ENCODE data around the gene SLC6A4.

The SLC6A4 gene

DNA sequence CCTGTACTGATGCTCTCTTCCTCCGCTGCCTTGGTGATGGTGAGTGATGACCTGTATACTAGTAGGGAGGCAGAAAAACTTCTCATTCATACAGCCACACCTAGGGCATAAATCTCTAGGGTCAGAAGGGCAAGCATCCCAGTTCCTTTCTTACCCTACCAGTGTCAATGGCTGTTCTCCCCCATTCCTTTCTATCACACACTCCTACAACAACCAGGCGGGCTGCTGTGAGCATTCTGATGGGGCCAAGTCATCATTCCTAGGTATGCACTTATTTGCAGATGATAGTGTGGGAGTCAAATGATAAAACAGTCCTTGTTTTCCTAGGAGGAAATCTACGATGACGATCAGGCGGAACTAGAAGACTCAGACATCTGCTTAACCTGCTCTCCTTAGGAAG, 14.0 kb upstream of the SLC6A4 start:
- DNase-seq (no peak), ATAC-seq (replicated peaks) (no peak)
- Mint-ChIP-seq H3K27ac (no peak overlapping the region), H3K9me3 (no peaks in the 10 kb centered on the region), H3K4me1 (ENCODE audit: low read depth in 2 of 2) (peaks cover 0 to 2% of the 10 kb centered on the region in 2 donors), H3K4me3 (no peak overlapping the region), H3K27me3 (no peaks in the 10 kb centered on the region), H3K36me3 (ENCODE audit: insufficient read depth) (peaks cover 38% of the 10 kb centered on the region)

DNA sequence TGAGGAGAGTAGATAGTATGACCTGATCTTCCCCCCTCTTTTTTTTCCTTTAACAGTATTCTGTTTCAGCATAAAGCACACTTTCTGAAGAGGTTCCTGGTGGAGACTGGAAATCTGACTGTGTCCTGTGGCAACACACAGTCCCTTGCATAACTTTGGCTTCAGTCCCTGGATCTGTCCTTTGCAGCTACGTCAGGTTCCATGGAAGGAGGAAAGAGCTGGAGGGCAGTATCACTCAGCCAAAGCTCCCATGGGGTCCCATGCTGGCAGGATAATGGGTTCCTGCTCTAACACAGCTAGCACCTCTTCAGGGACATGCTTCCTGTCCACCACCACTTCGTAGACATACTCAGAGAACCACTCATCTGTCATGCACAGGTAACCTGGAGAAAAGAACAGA, 13.3 kb upstream of the SLC6A4 start:
- H3K27ac Mint-ChIP-seq: no peak overlapping the region
- no peak overlapping the region for H3K4me3 Mint-ChIP-seq
- no peak for DNase-seq
- peaks cover 33% of the 10 kb centered on the region for H3K36me3 Mint-ChIP-seq (ENCODE audit: insufficient read depth)
- no peaks in the 10 kb centered on the region for H3K27me3 Mint-ChIP-seq
- ATAC-seq (replicated peaks): no peak
- H3K9me3 Mint-ChIP-seq: no peaks in the 10 kb centered on the region
- H3K4me1 Mint-ChIP-seq (ENCODE audit: low read depth in 2 of 2): peaks cover 0 to 2% of the 10 kb centered on the region in 2 donors

DNA sequence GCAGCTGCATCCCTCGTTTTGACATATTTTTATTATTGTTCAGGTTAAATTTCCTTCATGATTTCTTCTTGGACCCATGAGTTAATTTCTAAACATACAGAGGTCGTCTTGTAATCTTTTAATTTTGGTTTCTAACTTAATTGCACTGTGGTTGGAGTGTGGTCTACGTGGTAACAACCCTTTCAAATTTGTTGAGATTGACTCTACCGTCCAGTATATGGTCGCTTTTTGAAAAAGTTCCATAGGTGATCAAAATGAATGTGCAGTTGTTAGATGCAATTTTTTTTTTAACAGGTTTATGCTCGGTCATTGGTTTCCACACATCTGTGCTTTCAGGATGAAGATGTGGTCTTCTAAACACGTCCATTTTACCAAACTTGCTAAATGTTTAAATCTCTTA, 11.0 kb upstream of the SLC6A4 start:
- DNase-seq (no peak), ATAC-seq (replicated peaks) (no peak)
- no peaks in the 10 kb centered on the region for H3K9me3 Mint-ChIP-seq
- H3K27ac Mint-ChIP-seq: peak overlapping the region in 1 of 2 donors; percentile 30
- peaks cover 20% of the 10 kb centered on the region for H3K36me3 Mint-ChIP-seq (ENCODE audit: insufficient read depth)
- no peak overlapping the region for H3K4me3 Mint-ChIP-seq
- H3K4me1 Mint-ChIP-seq (ENCODE audit: low read depth in 2 of 2): no peaks in the 10 kb centered on the region
- no peaks in the 10 kb centered on the region for H3K27me3 Mint-ChIP-seq

DNA sequence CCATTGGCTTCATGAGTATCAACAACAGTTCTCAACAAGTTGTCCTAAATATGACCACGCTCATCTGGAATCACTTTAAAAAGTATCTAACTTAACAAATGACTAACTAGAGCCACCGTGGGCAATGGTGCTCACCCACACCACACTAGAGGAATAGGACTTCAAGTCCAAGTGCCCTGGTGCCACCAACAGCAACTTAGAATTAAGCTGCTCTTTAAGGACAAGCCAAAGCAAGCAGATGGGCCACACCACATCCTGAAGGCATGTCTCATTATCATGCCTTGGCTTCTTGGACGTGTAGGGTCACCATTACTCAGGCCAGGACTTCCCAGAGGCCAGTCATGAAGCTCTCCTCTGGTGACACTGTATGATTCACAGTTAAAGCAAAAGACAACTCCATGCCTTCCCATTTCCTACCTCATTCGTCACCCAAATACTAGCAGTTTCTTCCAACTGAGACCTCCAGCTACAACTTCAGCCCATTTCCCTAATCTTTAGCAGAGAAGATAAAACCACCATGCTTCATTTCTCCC, 9.4 kb upstream of the SLC6A4 start:
- Mint-ChIP-seq H3K4me1 (ENCODE audit: low read depth in 2 of 2) (no peaks in the 10 kb centered on the region), H3K4me3 (no peak overlapping the region), H3K27me3 (no peaks in the 10 kb centered on the region), H3K27ac (no peak overlapping the region), H3K36me3 (ENCODE audit: insufficient read depth) (peaks cover 12% of the 10 kb centered on the region), H3K9me3 (no peaks in the 10 kb centered on the region)
- no peak for DNase-seq
- ATAC-seq (replicated peaks): no peak

DNA sequence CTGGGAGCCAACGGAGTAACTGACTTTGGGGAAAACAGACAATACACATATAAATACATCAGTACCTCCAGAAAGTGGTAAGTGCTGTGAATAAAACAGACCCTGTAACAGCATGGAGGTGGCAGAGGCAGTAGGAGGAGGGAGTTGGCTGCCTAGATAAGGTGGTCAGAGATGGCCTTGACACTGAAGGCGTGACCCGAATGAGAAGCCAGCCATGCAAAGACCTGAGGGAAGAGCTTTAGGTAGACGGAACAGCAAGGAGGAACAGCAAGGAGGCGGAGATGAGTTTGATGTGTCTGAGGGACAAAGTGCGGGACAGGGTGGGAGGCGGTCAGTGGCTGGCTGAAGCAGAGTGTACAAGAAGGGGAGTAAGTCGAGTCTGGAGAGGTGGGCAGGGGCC, 8.1 kb upstream of the SLC6A4 start:
- Mint-ChIP-seq H3K27ac (peak overlapping the region in 1 of 2 donors; percentile 6), H3K9me3 (no peaks in the 10 kb centered on the region), H3K4me1 (ENCODE audit: low read depth in 2 of 2) (peaks cover 3 to 5% of the 10 kb centered on the region in 2 donors), H3K27me3 (peaks cover 3 to 9% of the 10 kb centered on the region in 2 donors), H3K36me3 (ENCODE audit: insufficient read depth) (peaks cover 6% of the 10 kb centered on the region), H3K4me3 (no peak overlapping the region)
- DNase-seq (no peak), ATAC-seq (replicated peaks) (no peak)

DNA sequence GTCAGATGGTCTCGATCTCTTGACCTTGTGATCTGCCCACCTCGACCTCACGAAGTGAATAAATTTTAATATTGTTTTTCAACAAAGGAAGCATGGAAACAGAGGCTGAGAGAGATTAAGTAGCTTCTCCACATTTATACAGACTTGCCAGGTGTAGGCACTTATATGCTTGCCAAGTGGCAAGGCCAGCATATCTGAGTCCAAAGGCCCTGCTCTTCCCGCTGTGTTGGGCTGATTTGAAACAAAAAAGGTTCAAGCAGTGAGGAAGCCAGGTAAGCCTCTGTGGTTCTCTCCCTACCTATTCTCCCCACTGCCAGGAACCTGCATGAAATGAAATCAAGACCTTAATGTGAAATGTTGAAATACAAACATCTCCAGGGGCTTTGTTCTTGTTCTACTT, 7.5 kb upstream of the SLC6A4 start:
- H3K27me3 Mint-ChIP-seq: peaks cover 9 to 14% of the 10 kb centered on the region in 2 donors
- ATAC-seq (replicated peaks): no peak
- DNase-seq: no peak
- peaks cover under 1% of the 10 kb centered on the region for H3K36me3 Mint-ChIP-seq (ENCODE audit: insufficient read depth)
- no peaks in the 10 kb centered on the region for H3K9me3 Mint-ChIP-seq
- H3K4me1 Mint-ChIP-seq (ENCODE audit: low read depth in 2 of 2): peaks cover 5 to 8% of the 10 kb centered on the region in 2 donors
- no peak overlapping the region for H3K4me3 Mint-ChIP-seq
- no peak overlapping the region for H3K27ac Mint-ChIP-seq

DNA sequence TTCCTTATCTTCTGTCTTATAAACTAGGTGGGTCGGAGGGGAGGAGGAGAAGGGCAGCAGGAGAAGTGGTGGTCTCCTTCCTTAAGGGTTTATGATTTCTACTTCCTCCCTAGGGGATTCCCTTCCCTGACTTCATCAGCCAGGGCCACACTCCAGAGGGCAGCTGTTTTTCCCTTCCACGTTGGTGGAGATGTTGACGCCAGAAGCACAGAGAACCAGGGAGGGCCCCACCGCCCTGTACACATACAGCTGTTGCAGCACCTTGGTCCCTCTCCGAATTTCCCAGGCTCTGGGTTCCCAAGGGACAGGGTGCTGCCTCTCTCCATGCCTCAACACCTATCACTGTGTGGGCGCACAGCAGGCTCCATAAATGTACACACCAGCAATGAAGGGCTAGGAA, 5.6 kb upstream of the SLC6A4 start:
- Mint-ChIP-seq H3K27ac (no peak overlapping the region), H3K4me3 (no peak overlapping the region), H3K9me3 (no peaks in the 10 kb centered on the region), H3K4me1 (ENCODE audit: low read depth in 2 of 2) (peaks cover 7 to 17% of the 10 kb centered on the region in 2 donors), H3K36me3 (ENCODE audit: insufficient read depth) (no peaks in the 10 kb centered on the region), H3K27me3 (peaks cover 21 to 34% of the 10 kb centered on the region in 2 donors)
- ATAC-seq (replicated peaks) (no peak), DNase-seq (no peak)

DNA sequence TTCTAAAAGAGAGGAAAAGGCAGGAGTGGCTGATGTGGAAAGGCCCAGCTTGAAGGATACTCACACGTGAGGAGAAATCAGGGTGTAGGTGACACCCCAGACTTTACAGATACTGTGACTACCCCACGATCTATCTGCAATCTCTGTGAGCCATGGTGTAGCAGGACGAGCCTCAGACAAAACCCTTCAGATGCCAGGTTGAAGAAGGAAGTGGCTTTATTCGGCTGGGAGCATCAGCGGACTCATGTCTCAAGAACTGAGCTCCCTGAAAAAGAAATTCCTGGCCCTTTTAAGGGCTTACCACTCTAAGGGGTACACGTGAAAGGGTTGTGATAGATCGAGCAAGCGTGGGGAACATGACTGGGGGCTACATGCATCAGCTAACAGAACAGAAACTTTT, 4.7 kb upstream of the SLC6A4 start:
- Mint-ChIP-seq H3K27ac (no peak overlapping the region), H3K9me3 (no peaks in the 10 kb centered on the region), H3K36me3 (ENCODE audit: insufficient read depth) (no peaks in the 10 kb centered on the region), H3K27me3 (peaks cover 26 to 41% of the 10 kb centered on the region in 2 donors), H3K4me3 (no peak overlapping the region), H3K4me1 (ENCODE audit: low read depth in 2 of 2) (peaks cover 8 to 20% of the 10 kb centered on the region in 2 donors)
- no peak for ATAC-seq (replicated peaks)
- DNase-seq: no peak

DNA sequence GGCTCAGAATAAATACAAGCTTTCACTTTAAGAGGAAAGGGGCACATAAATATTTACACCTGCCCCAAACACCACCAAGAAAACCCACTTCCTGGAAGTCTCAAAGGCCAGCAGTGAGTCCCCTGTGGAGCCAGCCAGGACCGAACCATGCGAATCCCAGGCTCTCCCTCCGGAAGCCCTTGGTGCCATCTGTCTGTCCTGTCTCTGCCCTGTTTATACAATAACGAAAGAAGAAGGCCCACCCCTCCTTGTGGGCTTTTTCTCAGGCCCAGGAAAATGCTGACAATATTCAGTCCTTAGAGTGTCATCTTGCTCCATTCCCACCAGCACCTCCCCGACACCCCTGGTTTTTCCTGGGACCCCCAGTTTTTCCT, 3.6 kb upstream of the SLC6A4 start:
- Mint-ChIP-seq H3K27me3 (peaks cover 37 to 52% of the 10 kb centered on the region in 2 donors), H3K4me1 (ENCODE audit: low read depth in 2 of 2) (peaks cover 13 to 26% of the 10 kb centered on the region in 2 donors), H3K36me3 (ENCODE audit: insufficient read depth) (no peaks in the 10 kb centered on the region), H3K4me3 (no peak overlapping the region), H3K27ac (peak overlapping the region in 1 of 2 donors; percentile 36), H3K9me3 (no peaks in the 10 kb centered on the region)
- DNase-seq (no peak), ATAC-seq (replicated peaks) (no peak)

DNA sequence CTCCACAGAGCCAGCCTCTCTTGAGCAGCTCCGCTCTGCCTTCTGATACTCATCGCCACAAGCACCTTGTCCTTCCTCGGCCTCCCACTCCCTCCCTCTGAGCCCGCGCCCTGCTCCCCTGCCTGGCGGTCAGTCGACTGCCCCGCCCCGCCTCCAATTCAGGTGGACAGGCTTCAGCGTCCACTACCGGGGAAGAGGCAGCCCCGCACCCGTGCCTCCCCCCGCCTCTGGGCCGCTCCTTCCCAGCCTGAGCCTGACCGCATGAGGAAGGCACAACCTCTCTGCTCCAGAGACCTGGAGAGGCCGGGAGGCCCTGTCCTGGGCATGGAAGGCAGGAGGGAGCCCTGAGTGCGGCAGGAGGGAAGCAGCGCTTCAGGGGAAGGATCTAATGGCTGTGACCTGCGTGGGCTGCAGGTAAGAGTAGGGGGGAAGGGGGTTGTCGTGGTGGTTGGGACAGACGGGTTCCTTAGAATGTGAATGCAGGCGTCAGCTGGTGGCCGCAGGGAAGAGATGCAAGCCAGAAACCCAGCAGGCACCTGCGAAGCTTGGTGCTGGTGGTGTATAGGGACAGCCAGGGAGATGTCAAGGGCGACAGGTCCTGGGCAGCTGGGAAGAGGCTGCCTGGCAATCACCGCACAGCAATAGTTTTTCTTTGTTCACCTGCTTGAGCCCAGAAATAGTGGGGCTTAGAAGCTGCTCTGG, 3.0 kb upstream of the SLC6A4 start:
- Mint-ChIP-seq H3K4me3 (peak overlapping the region in 1 of 2 donors; percentile 7), H3K27ac (peak overlapping the region in 1 of 2 donors; percentile 36), H3K36me3 (ENCODE audit: insufficient read depth) (no peaks in the 10 kb centered on the region), H3K4me1 (ENCODE audit: low read depth in 2 of 2) (peaks cover 13 to 26% of the 10 kb centered on the region in 2 donors), H3K27me3 (peaks cover 42 to 58% of the 10 kb centered on the region in 2 donors), H3K9me3 (no peaks in the 10 kb centered on the region)
- ATAC-seq (replicated peaks) (no peak), DNase-seq (no peak)

DNA sequence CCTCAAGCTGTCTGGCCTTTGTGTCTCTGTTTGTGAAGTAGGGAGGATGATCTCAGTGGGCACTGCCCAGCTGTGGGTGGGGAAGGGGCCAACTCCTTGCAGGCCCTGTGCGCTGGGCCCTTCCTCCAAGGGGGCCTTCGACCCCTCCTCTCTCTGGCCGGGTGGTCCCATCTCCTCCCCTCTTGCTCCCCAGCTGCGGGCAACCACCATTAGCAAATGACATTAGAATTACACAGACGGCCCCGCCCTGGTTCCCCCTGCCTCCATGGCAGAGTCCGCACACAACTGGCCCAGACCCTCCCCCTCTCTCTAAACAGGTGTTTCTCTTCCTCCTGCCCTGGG, 2.5 kb upstream of the SLC6A4 start:
- Mint-ChIP-seq H3K9me3 (no peaks in the 10 kb centered on the region), H3K27me3 (peaks cover 48 to 63% of the 10 kb centered on the region in 2 donors), H3K4me1 (ENCODE audit: low read depth in 2 of 2) (peaks cover 13 to 26% of the 10 kb centered on the region in 2 donors), H3K4me3 (peak overlapping the region in 1 of 2 donors; percentile 7), H3K36me3 (ENCODE audit: insufficient read depth) (no peaks in the 10 kb centered on the region), H3K27ac (no peak overlapping the region)
- DNase-seq: no peak
- no peak for ATAC-seq (replicated peaks)

DNA sequence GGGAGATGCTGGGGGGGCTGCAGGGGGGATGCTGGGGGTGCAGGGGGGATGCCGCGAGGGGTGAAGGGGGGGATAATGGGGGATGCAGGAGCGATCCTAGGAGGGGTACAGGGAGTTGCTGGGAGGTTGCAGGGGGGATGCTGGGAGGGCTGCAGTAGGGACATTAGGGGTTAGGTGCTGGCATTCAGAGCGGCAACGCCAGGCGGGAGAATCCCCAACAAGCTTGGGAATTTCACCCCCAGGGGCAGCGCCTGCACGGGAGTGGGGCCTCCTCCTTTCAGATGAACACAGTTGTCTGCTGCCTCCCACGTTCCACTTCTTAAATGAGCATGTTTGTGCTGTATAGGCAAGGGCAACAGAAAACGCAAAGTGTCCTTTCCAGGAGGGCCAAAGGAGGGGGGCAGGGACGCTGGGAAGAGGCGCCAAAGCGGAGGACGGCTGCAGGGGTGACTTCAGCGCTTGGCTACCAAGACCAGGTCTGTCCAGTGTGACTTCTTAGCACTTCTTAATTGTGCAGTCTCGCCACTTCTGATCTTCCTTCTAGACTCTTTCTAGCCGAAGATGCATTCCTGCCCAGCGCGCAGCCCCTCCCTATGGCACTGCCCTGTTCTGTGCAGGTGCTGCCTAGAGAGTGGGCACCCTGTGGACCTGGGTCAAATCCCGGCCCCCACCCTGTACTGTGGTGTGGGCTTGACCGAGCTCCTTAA, 2.0 kb upstream of the SLC6A4 start:
- H3K9me3 Mint-ChIP-seq: no peaks in the 10 kb centered on the region
- ATAC-seq (replicated peaks) (no peak), DNase-seq (no peak)
- H3K4me3 Mint-ChIP-seq: peak overlapping the region in 1 of 2 donors; percentile 7
- H3K27me3 Mint-ChIP-seq: peaks cover 53 to 69% of the 10 kb centered on the region in 2 donors
- peaks cover 13 to 26% of the 10 kb centered on the region in 2 donors for H3K4me1 Mint-ChIP-seq (ENCODE audit: low read depth in 2 of 2)
- no peaks in the 10 kb centered on the region for H3K36me3 Mint-ChIP-seq (ENCODE audit: insufficient read depth)
- H3K27ac Mint-ChIP-seq: no peak overlapping the region

DNA sequence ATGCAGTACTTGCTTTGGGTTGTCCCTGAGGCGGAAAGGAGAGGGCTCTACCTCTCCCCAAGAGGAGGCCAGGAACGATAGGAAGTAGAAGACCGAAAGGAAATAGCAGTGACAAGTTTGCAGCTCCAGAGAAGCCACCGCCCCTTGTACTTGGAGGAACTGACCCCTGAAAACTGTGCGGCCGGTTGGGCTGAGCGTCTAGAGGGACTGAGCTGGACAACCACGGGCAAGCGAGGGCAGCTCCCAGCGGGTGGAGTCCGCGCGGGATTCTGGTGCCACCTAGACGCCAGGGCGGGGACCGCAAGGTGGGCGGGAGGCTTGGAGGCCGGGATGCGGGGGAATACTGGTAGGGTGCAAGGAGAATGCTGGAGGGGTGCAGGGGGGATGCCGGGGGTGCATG, 1.3 kb upstream of the SLC6A4 start:
- no peak for ATAC-seq (replicated peaks)
- peaks cover 13 to 26% of the 10 kb centered on the region in 2 donors for H3K4me1 Mint-ChIP-seq (ENCODE audit: low read depth in 2 of 2)
- H3K9me3 Mint-ChIP-seq: no peaks in the 10 kb centered on the region
- no peak overlapping the region for H3K27ac Mint-ChIP-seq
- DNase-seq: no peak
- H3K4me3 Mint-ChIP-seq: peak overlapping the region; percentile 73 to 74
- H3K36me3 Mint-ChIP-seq (ENCODE audit: insufficient read depth): no peaks in the 10 kb centered on the region
- H3K27me3 Mint-ChIP-seq: peaks cover 60 to 75% of the 10 kb centered on the region in 2 donors

DNA sequence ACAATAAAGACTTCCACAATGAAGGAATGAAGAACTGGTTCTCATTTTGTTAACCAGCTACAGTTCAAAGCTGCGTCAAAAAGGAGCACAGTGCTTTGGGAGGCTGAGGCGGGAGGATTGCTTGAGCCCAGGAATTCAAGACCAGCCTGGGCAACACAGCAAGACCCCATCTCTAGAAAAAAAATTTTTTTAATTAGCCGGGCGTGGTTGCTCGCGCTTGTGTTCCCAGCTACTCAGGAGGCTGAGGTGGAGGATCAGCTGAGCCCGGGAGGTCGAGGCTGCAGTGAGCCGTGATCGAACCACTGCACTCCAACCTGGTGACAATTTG, 764 bp upstream of the SLC6A4 start:
- Mint-ChIP-seq H3K4me1 (ENCODE audit: low read depth in 2 of 2) (peaks cover 13 to 26% of the 10 kb centered on the region in 2 donors), H3K9me3 (no peaks in the 10 kb centered on the region), H3K27ac (no peak overlapping the region), H3K36me3 (ENCODE audit: insufficient read depth) (no peaks in the 10 kb centered on the region), H3K27me3 (peaks cover 62 to 79% of the 10 kb centered on the region in 2 donors), H3K4me3 (peak overlapping the region; percentile 73 to 74)
- DNase-seq (no peak), ATAC-seq (replicated peaks) (no peak)

Data from effector memory CD8-positive, alpha-beta T cell (primary cell).